Measurements from ENCODE around the gene BICD1.

Gene BICD1

GRCh38 chr12:32377344-32378055 is 270.9 kb downstream of the BICD1 start:
- TF ChIP-seq, protein P1, sequence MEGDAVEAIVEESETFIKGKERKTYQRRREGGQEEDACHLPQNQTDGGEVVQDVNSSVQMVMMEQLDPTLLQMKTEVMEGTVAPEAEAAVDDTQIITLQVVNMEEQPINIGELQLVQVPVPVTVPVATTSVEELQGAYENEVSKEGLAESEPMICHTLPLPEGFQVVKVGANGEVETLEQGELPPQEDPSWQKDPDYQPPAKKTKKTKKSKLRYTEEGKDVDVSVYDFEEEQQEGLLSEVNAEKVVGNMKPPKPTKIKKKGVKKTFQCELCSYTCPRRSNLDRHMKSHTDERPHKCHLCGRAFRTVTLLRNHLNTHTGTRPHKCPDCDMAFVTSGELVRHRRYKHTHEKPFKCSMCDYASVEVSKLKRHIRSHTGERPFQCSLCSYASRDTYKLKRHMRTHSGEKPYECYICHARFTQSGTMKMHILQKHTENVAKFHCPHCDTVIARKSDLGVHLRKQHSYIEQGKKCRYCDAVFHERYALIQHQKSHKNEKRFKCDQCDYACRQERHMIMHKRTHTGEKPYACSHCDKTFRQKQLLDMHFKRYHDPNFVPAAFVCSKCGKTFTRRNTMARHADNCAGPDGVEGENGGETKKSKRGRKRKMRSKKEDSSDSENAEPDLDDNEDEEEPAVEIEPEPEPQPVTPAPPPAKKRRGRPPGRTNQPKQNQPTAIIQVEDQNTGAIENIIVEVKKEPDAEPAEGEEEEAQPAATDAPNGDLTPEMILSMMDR (IDR thresholded peaks at IDR 0.05; ENCODE audit: insufficient read depth, low read length, missing control alignments): no peak
- ChIA-PET POLR2A (no interaction called here), CTCF (interaction anchor here (0.8 to 4.1 kb wide), 3 partner anchors 10 to 23 kb away, joined by 3 to 16 read pairs (median 6); no protein-coding TSS in a partner anchor)
- H3K4me3 ChIP-seq (ENCODE audit: low read depth, low read length): no peak overlapping the region
- DNase-seq (ENCODE audit: low read depth, low spot score): no peak

GRCh38 chr12:32379213-32379612 is 272.6 kb downstream of the BICD1 start:
- CTCF ChIA-PET: interaction anchor here (1.9 kb wide), 1 partner anchor 14 kb away, joined by 8 read pairs; no protein-coding TSS in a partner anchor
- no peak for DNase-seq (ENCODE audit: low read depth, low spot score)
- no peak overlapping the region for H3K4me3 ChIP-seq (ENCODE audit: low read depth, low read length)
- POLR2A ChIA-PET: no interaction called here
- TF ChIP-seq, protein P1 (IDR thresholded peaks at IDR 0.05; ENCODE audit: insufficient read depth, low read length, missing control alignments): no peak

GRCh38 chr12:32379667-32380066 is 273.0 kb downstream of the BICD1 start:
- TF ChIP-seq, protein P1 (IDR thresholded peaks at IDR 0.05; ENCODE audit: insufficient read depth, low read length, missing control alignments): no peak
- ChIA-PET CTCF (interaction anchor here (1.9 kb wide), 1 partner anchor 14 kb away, joined by 8 read pairs; no protein-coding TSS in a partner anchor), POLR2A (no interaction called here)

DNA sequence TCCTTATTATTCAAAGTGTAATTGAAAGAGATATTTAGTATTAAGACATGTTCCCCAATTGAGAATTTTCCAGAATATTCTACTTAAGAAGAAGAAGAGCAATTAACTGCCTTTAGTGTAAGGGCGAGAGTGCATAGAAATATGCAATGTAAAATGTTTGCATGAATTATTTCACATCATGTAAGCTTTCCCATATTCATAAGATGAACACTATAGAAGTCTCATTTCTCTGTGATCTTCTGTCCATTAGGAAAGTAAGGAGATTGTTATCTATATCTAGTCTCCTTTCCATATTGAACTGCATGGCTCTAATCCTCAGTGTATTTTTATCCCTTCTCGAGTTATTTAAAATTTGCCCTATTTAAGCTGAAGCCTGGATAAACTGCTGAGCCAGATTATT is 275.6 kb downstream of the BICD1 start:
- ChIA-PET POLR2A (no interaction called here), CTCF (interaction anchor here (0.9 to 1.1 kb wide), 2 partner anchors 15 to 16 kb away, joined by 4 read pairs; no protein-coding TSS in a partner anchor)
- DNase-seq (ENCODE audit: low read depth, low spot score): no peak
- TF ChIP-seq, protein P1 (IDR thresholded peaks at IDR 0.05; ENCODE audit: insufficient read depth, low read length, missing control alignments): no peak
- no peak overlapping the region for H3K4me3 ChIP-seq (ENCODE audit: low read depth, low read length)

More at GRCh38 chr12:32379667-32380066, 273.0 kb downstream of the BICD1 start:
- no peak overlapping the region for H3K4me3 ChIP-seq (ENCODE audit: low read depth, low read length)
- no peak for DNase-seq (ENCODE audit: low read depth, low spot score)

DNA sequence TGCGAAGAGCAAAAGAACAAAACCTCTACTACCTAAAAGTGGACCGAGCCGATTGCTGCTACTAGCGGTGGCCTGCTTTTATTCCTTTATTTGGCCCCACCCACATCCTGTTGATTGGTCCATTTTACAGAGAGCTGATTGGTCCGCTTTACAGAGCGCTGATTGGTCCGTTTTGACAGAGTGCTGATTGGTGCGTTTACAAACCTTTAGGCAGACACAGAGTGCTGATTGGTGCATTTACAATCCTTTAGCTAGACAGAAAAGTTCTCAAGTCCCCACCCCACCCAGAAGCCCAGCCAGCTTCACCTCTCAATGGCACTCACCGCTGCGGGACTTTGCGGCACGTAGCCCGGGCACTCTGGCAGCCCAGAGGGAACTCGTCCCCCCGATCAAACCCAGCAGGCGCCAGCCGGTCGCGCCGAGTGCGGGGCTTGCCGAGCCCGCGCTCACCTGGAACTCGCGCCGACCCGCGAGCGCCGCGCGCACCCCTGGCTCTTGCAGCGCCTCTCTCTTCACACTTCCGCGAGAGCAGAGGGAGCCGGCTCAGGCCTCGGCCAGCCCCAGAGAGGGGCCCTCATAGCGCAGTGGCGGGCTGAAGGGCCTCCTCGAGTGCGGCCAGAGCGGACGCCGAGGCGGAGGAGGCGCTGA is 284.0 kb downstream of the BICD1 start:
- no peak for DNase-seq (ENCODE audit: low read depth, low spot score)
- POLR2A ChIA-PET: no interaction called here
- peak overlapping the region; percentile 37 for H3K4me3 ChIP-seq (ENCODE audit: low read depth, low read length)
- TF ChIP-seq, protein P1 (IDR thresholded peaks at IDR 0.05; ENCODE audit: insufficient read depth, low read length, missing control alignments): no peak
- CTCF ChIA-PET: no interaction called here

- TF ChIP-seq, protein P1 (IDR thresholded peaks at IDR 0.05; ENCODE audit: insufficient read depth, low read length, missing control alignments): no peak
- POLR2A ChIA-PET: no interaction called here
- H3K4me3 ChIP-seq (ENCODE audit: low read depth, low read length): no peak overlapping the region
- CTCF ChIA-PET: no interaction called here
- DNase-seq (ENCODE audit: low read depth, low spot score): no peak
These were observed 288.4 kb downstream of the BICD1 start for GRCh38 chr12:32395026-32395425.

Measured in AG04449 (cell line).